Thyroid gland (tissue), 4 donors: Measurements from ENCODE around the gene TSC22D4.

Experiments used
- CTCF ChIP-seq, 6 experiments: fragments of 200-600 bp in 3 of 6; fragments of 450-650 bp in 3 of 6; sonication (generic) in 3 of 6; IDR thresholded peaks; one replicate each; pipeline ENCODE4 v1.5.1; 2016 to 2019; ENCODE audit warnings: antibody characterized with exemption in 6 of 6, mild to moderate bottlenecking in 2 of 6, inconsistent platforms in 1 of 6, moderate library complexity in 1 of 6
- POLR2A ChIP-seq, 2 donors: fragments of 450-650 bp; IDR thresholded peaks; one replicate each; pipeline ENCODE4 v1.6.1; 2017; ENCODE audit warnings: antibody characterized with exemption in 2 of 2, mild to moderate bottlenecking in 2 of 2, moderate library complexity in 1 of 2

- no peak for TF ChIP-seq CTCF (IDR thresholded peaks at IDR 0.05)
- TF ChIP-seq POLR2A (IDR thresholded peaks at IDR 0.05), result no peak
These were observed 6.7 kb downstream of the TSC22D4 start for GRCh38 chr7:100472121-100472851.
